GM21390 (cell line): Measurements from ENCODE around the gene RIN3.

Experiments
- ATAC-seq: cut with Tn5 transposase; IDR thresholded peaks from one replicate; pipeline ENCODE4 v1.9.1; 2021; ENCODE audit not compliant: unreplicated experiment

Gene RIN3

GRCh38 chr14:92513204-92513965 is at the start of gene RIN3:
Gene RIN3, plus strand, starts transcription at chr14:92513781. Its CDS starts 152 bp downstream, at chr14:92513933.
- peak; percentile 76 for ATAC-seq

GRCh38 chr14:92464156-92464555 is 49.4 kb upstream of the RIN3 start:
- ATAC-seq, result no peak

- no peak for ATAC-seq
These were observed 48.9 kb upstream of the RIN3 start for GRCh38 chr14:92464716-92465115.

GRCh38 chr14:92465353-92466055 is 48.1 kb upstream of the RIN3 start:
- ATAC-seq, result no peak

GRCh38 chr14:92466059-92466458 is 47.5 kb upstream of the RIN3 start:
- no peak for ATAC-seq

GRCh38 chr14:92469515-92469914 is 44.1 kb upstream of the RIN3 start:
- no peak for ATAC-seq

- no peak for ATAC-seq
These were observed 43.4 kb upstream of the RIN3 start for GRCh38 chr14:92470215-92470614.

GRCh38 chr14:92470811-92471210 is 42.8 kb upstream of the RIN3 start:
- no peak for ATAC-seq

- ATAC-seq, result no peak
These were observed 41.7 kb upstream of the RIN3 start for GRCh38 chr14:92471919-92472318.

GRCh38 chr14:92472860-92473259 is 40.7 kb upstream of the RIN3 start:
- no peak for ATAC-seq

- ATAC-seq, result no peak
These were observed 40.2 kb upstream of the RIN3 start for GRCh38 chr14:92473261-92473968.

GRCh38 chr14:92473969-92474535 is 39.5 kb upstream of the RIN3 start:
- ATAC-seq, result no peak

- ATAC-seq, result no peak
These were observed 38.5 kb upstream of the RIN3 start for GRCh38 chr14:92475037-92475436.

- no peak for ATAC-seq
These were observed 38.0 kb upstream of the RIN3 start for GRCh38 chr14:92475451-92476187.

- ATAC-seq, result no peak
These were observed 32.7 kb upstream of the RIN3 start for GRCh38 chr14:92480856-92481255.

GRCh38 chr14:92481386-92481785 is 32.2 kb upstream of the RIN3 start:
- no peak for ATAC-seq

- no peak for ATAC-seq
These were observed 31.6 kb upstream of the RIN3 start for GRCh38 chr14:92481811-92482555.

- ATAC-seq, result no peak
These were observed 30.8 kb upstream of the RIN3 start for GRCh38 chr14:92482621-92483319.

- ATAC-seq, result no peak
These were observed 29.3 kb upstream of the RIN3 start for GRCh38 chr14:92484132-92484823.
